Endothelial cell of umbilical vein (primary cell): ENCODE measurements around the gene MOB3B. TPM values are rescaled to one million over a fixed set of nuclear protein-coding genes. Genes with fewer than 3 reads are reported as not detected.

ENCODE experiments used
- BruUV-seq: library from RNA; stranded (reverse); fragments of 400-500 nt; replicated peaks from 2 replicates; lab custom pipeline; 2021; lab: Mats Ljungman, UMichigan
- CTCF ChIA-PET: fragments of 300-600, 350-600 bp; sonication (Branson Sonifier 250); formaldehyde crosslinking; loops from one replicate; lab custom pipeline; 2021; ENCODE audit warnings: antibody characterized with exemption, inconsistent platforms; lab: Charles Lee
- POLR2A ChIA-PET: fragments of 300-600, 350-600 bp; sonication (Branson Sonifier 250); formaldehyde crosslinking; loops from one replicate; lab custom pipeline; 2021; ENCODE audit warnings: antibody characterized with exemption, inconsistent platforms; lab: Charles Lee
- DNase-seq: peaks from one replicate; pipeline ENCODE4 v3.0.0-alpha.2; 2011; ENCODE audit warnings: low read depth, low spot score
- FAIRE-seq: peaks from 2 replicates; lab custom pipeline; 2011; peaks lifted over from hg19 to GRCh38; lab: Jason Lieb, UNC
- H2AFZ ChIP-seq: 2 replicates; pipeline ENCODE4 v1.6.0; 2012; ENCODE audit warnings: low read depth, low read length, control low read depth, inconsistent platforms
- H3K27ac ChIP-seq: 2 replicates; pipeline ENCODE4 v1.5.1; 2011; ENCODE audit warnings: low read depth, mild to moderate bottlenecking, control low read depth, low read length, moderate library complexity; ENCODE audit not compliant: insufficient read depth
- H3K27me3 ChIP-seq, 2 experiments: 2 replicates each; pipeline versions ENCODE4 v1.6.0 to v1.6.1; 2011; ENCODE audit warnings: low read length in 2 of 2, mixed read lengths in 1 of 2; ENCODE audit not compliant: control insufficient read depth in 2 of 2, insufficient read depth in 2 of 2
- H3K36me3 ChIP-seq, 2 experiments: 2 replicates in 1 of 2; 3 replicates in 1 of 2; pipeline ENCODE4 v1.5.1; 2011; ENCODE audit warnings: low read length in 2 of 2, mild to moderate bottlenecking in 1 of 2, moderate library complexity in 1 of 2; ENCODE audit not compliant: control insufficient read depth in 2 of 2, insufficient read depth in 2 of 2; ENCODE audit errors: extremely low read depth in 1 of 2
- H3K4me1 ChIP-seq: 3 replicates; pipeline ENCODE4 v1.5.1; 2011; ENCODE audit warnings: mild to moderate bottlenecking, low read length; ENCODE audit not compliant: control insufficient read depth, insufficient read depth; ENCODE audit errors: extremely low read depth
- H3K4me2 ChIP-seq: 2 replicates; pipeline ENCODE4 v1.6.1; 2011; ENCODE audit warnings: low read length, control low read depth, mixed read lengths; ENCODE audit not compliant: insufficient read depth
- H3K4me3 ChIP-seq, 3 experiments: fragments of 200-600 bp in 1 of 3; sonication (generic), shearing (Covaris generic) in 1 of 3; replicated peaks in 1 of 3; 2 replicates each; pipeline ENCODE4 v1.5.1; 2011 to 2016; ENCODE audit warnings: control low read depth in 3 of 3, low read length in 3 of 3, mild to moderate bottlenecking in 2 of 3, inconsistent platforms in 1 of 3, low read depth in 1 of 3, moderate library complexity in 1 of 3; ENCODE audit not compliant: insufficient read depth in 1 of 3
- H3K79me2 ChIP-seq: 2 replicates; pipeline ENCODE4 v1.6.0; 2012; ENCODE audit warnings: low read length, inconsistent platforms; ENCODE audit not compliant: control insufficient read depth, insufficient read depth
- H3K9ac ChIP-seq: replicated peaks from 2 replicates; pipeline ENCODE3; 2011; ENCODE audit warnings: low read length, control low read depth; ENCODE audit not compliant: insufficient read depth; ENCODE audit errors: extremely low read depth
- H3K9me1 ChIP-seq: replicated peaks from 3 replicates; pipeline ENCODE4 v1.6.0; 2011; ENCODE audit warnings: mild to moderate bottlenecking, low read length; ENCODE audit not compliant: control insufficient read depth, insufficient read depth; ENCODE audit errors: extremely low read depth
- H3K9me3 ChIP-seq: replicated peaks from 2 replicates; pipeline ENCODE4 v1.5.1; 2012; ENCODE audit warnings: low read length, inconsistent platforms; ENCODE audit not compliant: control insufficient read depth, insufficient read depth
- H4K20me1 ChIP-seq: replicated peaks from 2 replicates; pipeline ENCODE3; 2011; ENCODE audit warnings: mild to moderate bottlenecking, low read length; ENCODE audit not compliant: control insufficient read depth, insufficient read depth; ENCODE audit errors: extremely low read depth
- CTCF ChIP-seq, 2 donors: IDR thresholded peaks; 1 replicate in 1 of 2; 2 replicates in 1 of 2; pipeline ENCODE4 v1.5.1; 2011; ENCODE audit warnings: low read length in 2 of 2, mild to moderate bottlenecking in 2 of 2, moderate library complexity in 2 of 2, control low read depth in 1 of 2, inconsistent platforms in 1 of 2, low read depth in 1 of 2; ENCODE audit not compliant: insufficient read depth in 1 of 2; ENCODE audit errors: extremely low read depth in 1 of 2
- EZH2 ChIP-seq: IDR thresholded peaks from 2 replicates; pipeline ENCODE4 v1.6.1; 2012; ENCODE audit warnings: borderline replicate concordance, low read depth, mild to moderate bottlenecking, moderate library complexity, low read length, inconsistent platforms; ENCODE audit not compliant: severe bottlenecking
- FOS ChIP-seq: IDR thresholded peaks from 2 replicates; pipeline ENCODE4 v1.6.1; 2011; ENCODE audit warnings: mild to moderate bottlenecking, low read length, moderate library complexity, borderline replicate concordance; ENCODE audit not compliant: insufficient read depth
- GATA2 ChIP-seq: IDR thresholded peaks from 2 replicates; pipeline ENCODE4 v1.7.0; 2011; ENCODE audit warnings: low read depth, mild to moderate bottlenecking, moderate library complexity, mixed read lengths, low read length; ENCODE audit not compliant: insufficient read length, insufficient read depth
- JUN ChIP-seq: IDR thresholded peaks from 2 replicates; pipeline ENCODE4 v1.6.1; 2011; ENCODE audit warnings: borderline replicate concordance, low read depth; ENCODE audit not compliant: insufficient read length, insufficient read depth
- MAX ChIP-seq: IDR thresholded peaks from 2 replicates; pipeline ENCODE4 v1.6.1; 2011; ENCODE audit not compliant: insufficient read depth, insufficient read length
- MYC ChIP-seq: IDR thresholded peaks from one replicate; pipeline ENCODE4 v1.6.1; 2011; ENCODE audit warnings: mild to moderate bottlenecking, low read depth, low read length
- POLR2A ChIP-seq: IDR thresholded peaks from 2 replicates; pipeline ENCODE4 v1.6.1; 2012; ENCODE audit warnings: low read depth, mild to moderate bottlenecking, control low read depth, low read length
- POLR2AphosphoS5 ChIP-seq: IDR thresholded peaks from 2 replicates; pipeline ENCODE4 v1.6.1; 2012; ENCODE audit warnings: low read depth, mild to moderate bottlenecking, control low read depth, low read length, moderate library complexity; ENCODE audit not compliant: insufficient read depth
- dilution Hi-C: fragments of 300-500 bp; cut with MboI; formaldehyde crosslinking; loops from one replicate; pipeline ENCODE4 v1.15.0; 2019; ENCODE audit warnings: low sequenced_read_pairs; ENCODE audit not compliant: extremely low pct_ligation_motif_present
- intact Hi-C: fragments of 100-400 bp; cut with micrococcal nuclease; formaldehyde crosslinking; loops from one replicate; pipeline ENCODE4 v1.10.0; 2022
- polyA plus RNA-seq, 4 experiments: library from polyadenylated mRNA; depleted of rRNA in 3 of 4; stranded (reverse) in 3 of 4; unstranded in 1 of 4; fragments of >200 nt; gene quantifications; 2 replicates each; pipeline versions ENCODE4 v1.2.1 to v1.2.3, GENCODE V29; 2011 to 2012; ENCODE audit warnings: missing spikeins in 1 of 4
- total RNA-seq: library from RNA; stranded (reverse); gene quantifications from 2 replicates; pipeline ENCODE4 v1.2.3, GENCODE V29; 2021

MOB3B gene
- total and polyA plus RNA-seq, 2 donors (not counting 3 experiments of a cell fraction or from before 2014, with no cell fraction given) = 0.03 TPM; not detected in 1

GRCh38 chr9:27510780-27511179 lies 18.8 kb downstream of the MOB3B start:
- no peaks in the 10 kb centered on the region for H3K36me3 ChIP-seq
- peaks cover 0 to 3% of the 10 kb centered on the region in 2 experiments for H3K27me3 ChIP-seq
- no peaks in the 10 kb centered on the region for H3K9me1 ChIP-seq
- dilution Hi-C loops (loop anchor here (25.0 kb wide), 1 partner anchor 173 kb away; no protein-coding TSS in a partner anchor), intact Hi-C loops (no loop called here)
- H3K9me3 ChIP-seq = no peaks in the 10 kb centered on the region
- TF ChIP-seq JUN (no peak), POLR2A (no peak), FOS (no peak), EZH2 (no peak), MAX (no peak), CTCF (IDR thresholded peaks at IDR 0.05; ENCODE audit: extremely low read depth in 1 of 2, insufficient read depth in 1 of 2, low read depth in 1 of 2, low read length in 2 of 2) (no peak), MYC (no peak), GATA2 (no peak), POLR2AphosphoS5 (no peak)
- POLR2A ChIA-PET = no interaction called here
- no TSS peak for BruUV-seq
- no peak for FAIRE-seq
- H3K4me1 ChIP-seq = no peaks in the 10 kb centered on the region
- no peak for DNase-seq
- H3K4me3 ChIP-seq = no peak overlapping the region
- H3K9ac ChIP-seq = no peak overlapping the region
- H2AFZ ChIP-seq = no peak overlapping the region
- H3K27ac ChIP-seq = no peak overlapping the region
- CTCF ChIA-PET = no interaction called here
- H3K4me2 ChIP-seq = no peak overlapping the region
- no peaks in the 10 kb centered on the region for H3K79me2 ChIP-seq
- no peaks in the 10 kb centered on the region for H4K20me1 ChIP-seq
